IMR-90 (cell line): ENCODE data around the gene NRP1. TPM values are rescaled to one million over a fixed set of nuclear protein-coding genes. Genes with fewer than 3 reads are reported as not detected.

ENCODE experiments used
- ATAC-seq: fragments of 200-7000 bp; cut with Tn5 transposase; 2 replicates; pipeline ENCODE4 v1.9.1; 2020; ENCODE audit warnings: low read depth, mild to moderate bottlenecking, moderate library complexity
- BruUV-seq: library from RNA; stranded (reverse); fragments of 400-500 nt; replicated peaks from 2 replicates; lab custom pipeline; 2021; lab: Mats Ljungman, UMichigan
- CTCF ChIA-PET: fragments of 300-600 bp; formaldehyde crosslinking; extraction: SDS; loops from one replicate; lab custom pipeline; 2021; ENCODE audit warnings: antibody characterized with exemption; lab: Yijun Ruan, JAX
- POLR2A ChIA-PET: fragments of 300-600 bp; sonication (Branson Sonifier 250); formaldehyde crosslinking; loops from one replicate; lab custom pipeline; 2022; ENCODE audit warnings: antibody characterized with exemption; ENCODE audit not compliant: unreplicated experiment; lab: Charles Lee
- DNase-seq: peaks from one replicate; pipeline ENCODE4 v3.0.0; 2013
- H2AFZ ChIP-seq: replicated peaks from 2 replicates; pipeline ENCODE3; 2013; ENCODE audit warnings: low read length, mild to moderate bottlenecking; ENCODE audit not compliant: poor library complexity
- H2AK5ac ChIP-seq: 2 replicates; pipeline ENCODE4 v1.6.1; 2013; ENCODE audit warnings: low read depth, low read length, inconsistent platforms
- H2AK9ac ChIP-seq: replicated peaks from 2 replicates; pipeline ENCODE3; 2013; ENCODE audit warnings: mild to moderate bottlenecking, low read depth, low read length, moderate library complexity; ENCODE audit not compliant: poor library complexity
- H2BK120ac ChIP-seq: 2 replicates; pipeline ENCODE4 v1.6.1; 2013; ENCODE audit warnings: low read depth, low read length, inconsistent platforms
- H2BK15ac ChIP-seq: 3 replicates; pipeline ENCODE4 v1.6.1; 2013; ENCODE audit warnings: low read depth, low read length, inconsistent platforms
- H2BK20ac ChIP-seq: 2 replicates; pipeline ENCODE4 v1.6.1; 2013; ENCODE audit warnings: low read depth, mild to moderate bottlenecking, inconsistent platforms, low read length, moderate library complexity
- H2BK5ac ChIP-seq: 2 replicates; pipeline ENCODE4 v1.6.1; 2013; ENCODE audit warnings: mild to moderate bottlenecking, low read depth, low read length, inconsistent platforms; ENCODE audit not compliant: poor library complexity, severe bottlenecking
- H3K14ac ChIP-seq: replicated peaks from 2 replicates; pipeline ENCODE4 v1.6.1; 2013; ENCODE audit warnings: low read depth, low read length, inconsistent platforms
- H3K18ac ChIP-seq: 2 replicates; pipeline ENCODE4 v1.6.1; 2013; ENCODE audit warnings: low read depth, low read length, control low read depth
- H3K23ac ChIP-seq: 2 replicates; pipeline ENCODE4 v1.6.1; 2013; ENCODE audit warnings: low read depth, low read length, inconsistent platforms
- H3K27ac ChIP-seq: 2 replicates; pipeline ENCODE4 v1.5.1; 2013; ENCODE audit warnings: mild to moderate bottlenecking, control low read depth, low read length; ENCODE audit not compliant: insufficient read depth
- H3K27me3 ChIP-seq: 2 replicates; pipeline ENCODE4 v1.6.1; 2013; ENCODE audit warnings: low read length; ENCODE audit not compliant: control insufficient read depth, insufficient read depth
- H3K36me3 ChIP-seq: 2 replicates; pipeline ENCODE4 v1.6.1; 2013; ENCODE audit warnings: low read length, mixed read lengths; ENCODE audit not compliant: control insufficient read depth, insufficient read depth
- H3K4ac ChIP-seq: 2 replicates; pipeline ENCODE4 v1.6.1; 2013; ENCODE audit warnings: low read depth, low read length, inconsistent platforms
- H3K4me1 ChIP-seq: 2 replicates; pipeline ENCODE4 v1.6.1; 2013; ENCODE audit warnings: low read length, mixed read lengths; ENCODE audit not compliant: control insufficient read depth, insufficient read depth
- H3K4me2 ChIP-seq: 2 replicates; pipeline ENCODE4 v1.6.1; 2013; ENCODE audit warnings: low read depth, mild to moderate bottlenecking, control low read depth, low read length, moderate library complexity
- H3K4me3 ChIP-seq: 2 replicates; pipeline ENCODE4 v1.5.1; 2013; ENCODE audit warnings: low read depth, mild to moderate bottlenecking, control low read depth, low read length, moderate library complexity; ENCODE audit not compliant: insufficient read depth
- H3K56ac ChIP-seq: 2 replicates; pipeline ENCODE4 v1.6.1; 2013; ENCODE audit warnings: low read length, inconsistent platforms; ENCODE audit not compliant: insufficient read depth; ENCODE audit errors: extremely low read depth
- H3K79me1 ChIP-seq, 2 experiments: 2 replicates each; pipeline ENCODE4 v1.6.1; 2013; ENCODE audit warnings: low read length in 2 of 2, inconsistent platforms in 1 of 2, low read depth in 1 of 2
- H3K9ac ChIP-seq: 2 replicates; pipeline ENCODE4 v1.6.1; 2013; ENCODE audit warnings: low read depth, low read length, control low read depth
- H3K9me1 ChIP-seq: 2 replicates; pipeline ENCODE4 v1.6.1; 2013; ENCODE audit warnings: low read length, inconsistent platforms; ENCODE audit not compliant: insufficient read depth
- H3K9me3 ChIP-seq: 2 replicates; pipeline ENCODE4 v1.6.1; 2013; ENCODE audit warnings: low read length; ENCODE audit not compliant: control insufficient read depth, insufficient read depth
- H4K20me1 ChIP-seq: 2 replicates; pipeline ENCODE4 v1.6.1; 2013; ENCODE audit warnings: low read length, inconsistent platforms; ENCODE audit not compliant: insufficient read depth
- H4K5ac ChIP-seq: 2 replicates; pipeline ENCODE4 v1.6.1; 2013; ENCODE audit warnings: mild to moderate bottlenecking, low read depth, low read length, control low read depth
- H4K8ac ChIP-seq, 2 experiments: 2 replicates each; pipeline ENCODE4 v1.6.1; 2013; ENCODE audit warnings: low read depth in 2 of 2, low read length in 2 of 2, control low read depth in 1 of 2, inconsistent platforms in 1 of 2
- H4K91ac ChIP-seq: 2 replicates; pipeline ENCODE4 v1.6.1; 2013; ENCODE audit warnings: low read depth, low read length, inconsistent platforms; ENCODE audit not compliant: insufficient read depth
- BHLHE40 ChIP-seq: fragments of 150-350 bp; IDR thresholded peaks from 2 replicates; pipeline ENCODE4 v1.6.1; 2016; ENCODE audit warnings: mild to moderate bottlenecking, low read depth, low read length
- CEBPB ChIP-seq: IDR thresholded peaks from 2 replicates; pipeline ENCODE4 v1.6.1; 2012; ENCODE audit warnings: low read depth, low read length, improper control_type of control experiment
- CHD1 ChIP-seq: IDR thresholded peaks from 2 replicates; pipeline ENCODE4 v1.6.1; 2012; ENCODE audit warnings: low read depth, low read length, improper control_type of control experiment
- CTCF ChIP-seq: conservative IDR thresholded peaks from 2 replicates; pipeline ENCODE4 v1.5.1; 2012; ENCODE audit warnings: mild to moderate bottlenecking, low read depth, low read length, improper control_type of control experiment
- ELK1 ChIP-seq: fragments of 150-350 bp; IDR thresholded peaks from 2 replicates; pipeline ENCODE4 v1.6.1; 2016; ENCODE audit warnings: low read depth, mild to moderate bottlenecking, low read length, moderate library complexity, borderline replicate concordance
- FOS ChIP-seq: fragments of 150-350 bp; IDR thresholded peaks from 2 replicates; pipeline ENCODE4 v1.6.1; 2016; ENCODE audit warnings: low read depth, low read length
- MAFK ChIP-seq: IDR thresholded peaks from 2 replicates; pipeline ENCODE4 v1.6.1; 2012; ENCODE audit warnings: low read depth, low read length, improper control_type of control experiment
- MAZ ChIP-seq: IDR thresholded peaks from 2 replicates; pipeline ENCODE4 v1.6.1; 2012; ENCODE audit warnings: low read depth, mild to moderate bottlenecking, low read length, improper control_type of control experiment, moderate library complexity, borderline replicate concordance
- MXI1 ChIP-seq: IDR thresholded peaks from 2 replicates; pipeline ENCODE4 v1.6.1; 2012; ENCODE audit warnings: low read depth, mild to moderate bottlenecking, low read length, moderate library complexity, borderline replicate concordance
- NFE2L2 ChIP-seq: fragments of 150-350 bp; IDR thresholded peaks from 2 replicates; pipeline ENCODE4 v1.6.1; 2016; ENCODE audit warnings: low read depth, mild to moderate bottlenecking, low read length
- POLR2A ChIP-seq: IDR thresholded peaks from 2 replicates; pipeline ENCODE4 v1.6.1; 2012; ENCODE audit warnings: mild to moderate bottlenecking, low read depth, low read length
- RAD21 ChIP-seq: IDR thresholded peaks from 2 replicates; pipeline ENCODE4 v1.6.1; 2012; ENCODE audit warnings: low read length, improper control_type of control experiment
- RCOR1 ChIP-seq: IDR thresholded peaks from 2 replicates; pipeline ENCODE4 v1.6.1; 2012; ENCODE audit warnings: mild to moderate bottlenecking, low read length, improper control_type of control experiment; ENCODE audit not compliant: insufficient replicate concordance
- RFX5 ChIP-seq: IDR thresholded peaks from 2 replicates; pipeline ENCODE4 v1.8.0; 2012; ENCODE audit warnings: low read depth, mild to moderate bottlenecking, low read length, moderate library complexity
- SMC3 ChIP-seq: fragments of 150-350 bp; IDR thresholded peaks from 2 replicates; pipeline ENCODE4 v1.6.1; 2016; ENCODE audit warnings: low read depth, mild to moderate bottlenecking, antibody characterized with exemption, low read length, moderate library complexity
- USF2 ChIP-seq: fragments of 150-350 bp; IDR thresholded peaks from 2 replicates; pipeline ENCODE4 v1.6.1; 2017; ENCODE audit warnings: mild to moderate bottlenecking, antibody characterized with exemption, low read length, low read depth
- WGBS, 2 experiments: methylation state at CpG; one replicate each; pipeline versions ENCODE4 v1.1.5 to v1.1.7; 2013; ENCODE audit warnings: missing lambda C conversion rate in 2 of 2; ENCODE audit not compliant: insufficient read length in 1 of 2; ENCODE audit errors: extremely low coverage in 2 of 2; 5-methylcytosine and 5-hydroxymethylcytosine counted together
- dilution Hi-C: fragments of 300-500 bp; cut with HindIII; formaldehyde crosslinking; loops from one replicate; pipeline ENCODE4 v1.14.3; 2018; ENCODE audit warnings: low sequenced_read_pairs; ENCODE audit not compliant: unreplicated experiment
- in situ Hi-C: fragments of 300-500 bp; cut with MboI; formaldehyde crosslinking; loops from 3 replicates; pipeline ENCODE4 v1.14.3; 2019; ENCODE audit warnings: low sequenced_read_pairs, inconsistent platforms, mixed read lengths
- intact Hi-C: fragments of 100-400 bp; cut with micrococcal nuclease; formaldehyde crosslinking; loops from 2 replicates; pipeline ENCODE4 v1.10.0; 2022
- polyA plus RNA-seq, 3 experiments: library from polyadenylated mRNA; depleted of rRNA; stranded (reverse); fragments of >200 nt; gene quantifications; 2 replicates each; pipeline ENCODE4 v1.2.3, GENCODE V29; 2012; ENCODE audit warnings: low replicate concordance in 1 of 3
- total RNA-seq: library from RNA; depleted of rRNA; stranded (reverse); fragments of >200 nt; gene quantifications from 2 replicates; pipeline ENCODE4 v1.2.3, GENCODE V29; 2012

The NRP1 gene
- total and polyA plus RNA-seq, 2 of the 4 experiments (the other 2 are of a cell fraction): 108 to 227 TPM

- Histone ChIP-seq H3K4me2 (no peak overlapping the region), H3K4ac (no peak overlapping the region), H3K14ac (no peak overlapping the region), H2BK15ac (no peak overlapping the region), H2BK120ac (no peak overlapping the region), H3K27me3 (no peaks in the 10 kb centered on the region), H3K9me3 (no peaks in the 10 kb centered on the region), H4K91ac (no peak overlapping the region), H3K9me1 (no peaks in the 10 kb centered on the region; the same call in 1 of the 2 replicates), H2AK5ac (no peak overlapping the region), H4K8ac (no peak overlapping the region), H3K4me3 (no peak overlapping the region), H3K23ac (no peak overlapping the region), H2BK5ac (no peak overlapping the region), H3K4me1 (peaks cover 6% of the 10 kb centered on the region), H3K56ac (no peak overlapping the region), H3K18ac (no peak overlapping the region), H4K5ac (no peak overlapping the region), H3K9ac (no peak overlapping the region), H3K36me3 (peaks cover 20% of the 10 kb centered on the region), H3K27ac (no peak overlapping the region), H2BK20ac (no peak overlapping the region), H2AK9ac (no peak overlapping the region), H3K79me1 (peaks cover 14 to 26% of the 10 kb centered on the region in 2 experiments; a peak in 3 of 4 replicates), H2AFZ (no peak overlapping the region), H4K20me1 (no peaks in the 10 kb centered on the region)
- POLR2A ChIA-PET: no interaction called here
- in situ Hi-C loops: no loop called here
- intact Hi-C loops: no loop called here
- dilution Hi-C loops: no loop called here
- TF ChIP-seq MAZ (no peak), CHD1 (no peak), RCOR1 (no peak), FOS (no peak), MAFK (no peak), SMC3 (no peak), USF2 (no peak), CEBPB (no peak), RFX5 (no peak), ELK1 (no peak), POLR2A (no peak), BHLHE40 (no peak), CTCF (no peak), RAD21 (no peak), NFE2L2 (no peak), MXI1 (no peak)
- no TSS peak for BruUV-seq
- ATAC-seq: no peak
- DNase-seq: no peak
- CTCF ChIA-PET: interaction anchor here (0.9 kb wide), 1 partner anchor 9 kb away, joined by 5 read pairs; no protein-coding TSS in a partner anchor
- WGBS, 2 experiments: no CpG with 5 or more reads among the region's 5 CpGs
These were observed 132.5 kb downstream of the NRP1 start for GRCh38 chr10:33201971-33202370.
